ENCODE results near the gene CYP4F12. TPM values are rescaled to one million over a fixed set of nuclear protein-coding genes. Genes with fewer than 3 reads are reported as not detected.

Gene CYP4F12
- total RNA-seq, 1 experiment from 2014 or later, result not detected

DNA sequence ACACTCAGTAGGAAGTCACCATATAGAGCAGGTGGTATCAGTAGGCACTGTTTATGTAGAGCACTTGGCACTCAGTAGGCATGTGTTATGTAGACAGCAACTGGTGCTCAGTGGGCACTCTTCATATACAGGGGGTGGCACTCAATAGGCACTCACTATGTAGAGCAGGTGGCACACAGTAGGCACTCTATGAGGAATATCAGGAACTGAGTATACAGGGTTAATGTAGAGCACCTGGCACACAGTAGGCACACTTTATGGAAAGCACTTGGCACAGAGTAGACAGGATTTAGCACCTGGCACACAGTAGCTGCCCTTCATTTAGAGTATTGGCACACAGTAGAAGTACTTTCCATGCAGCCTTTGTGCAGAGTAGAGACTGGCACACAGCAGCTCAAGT is 33.3 kb upstream of the CYP4F12 start:
- H2BK120ac ChIP-seq (ENCODE audit: low read depth, low read length, poor library complexity, severe bottlenecking), result no peak overlapping the region
- H3K79me1 ChIP-seq (ENCODE audit: insufficient read depth, low read depth, low read length, poor library complexity, severe bottlenecking), result no peaks in the 10 kb centered on the region
- no peak overlapping the region for H3K4ac ChIP-seq (ENCODE audit: low read depth, low read length)
- peaks cover 3 to 35% (median 9%) of the 10 kb centered on the region in 3 experiments; a peak in 6 of 7 replicates for H3K36me3 Mint-ChIP-seq (ENCODE audit: insufficient read depth in 1 of 3, low read depth in 3 of 3)
- peaks cover 3% of the 10 kb centered on the region for H3K27me3 Mint-ChIP-seq (ENCODE audit: low read depth)
- no peak overlapping the region for H3K27ac Mint-ChIP-seq
- no peak overlapping the region for H3K23ac ChIP-seq (ENCODE audit: insufficient read length, low read depth, low read length)
- H4K91ac ChIP-seq (ENCODE audit: insufficient read length, low read depth, low read length), result no peak overlapping the region
- no peak overlapping the region for H3K4me3 Mint-ChIP-seq
- H2BK12ac ChIP-seq (ENCODE audit: insufficient read length, low read depth, low read length), result no peak overlapping the region
- no peak overlapping the region for H4K5ac ChIP-seq (ENCODE audit: insufficient read length, low read depth, low read length)
- H3K23me2 ChIP-seq (ENCODE audit: insufficient read length, low read depth, low read length, poor library complexity, severe bottlenecking), result no peaks in the 10 kb centered on the region
- no peaks in the 10 kb centered on the region for H3K79me2 ChIP-seq (ENCODE audit: insufficient read depth, low read length)
- H3K9me3 Mint-ChIP-seq, result peaks cover 89 to 94% of the 10 kb centered on the region in 2 experiments
- H3K9ac ChIP-seq (ENCODE audit: extremely low read depth, insufficient read length, low read length), result no peak overlapping the region
- H3K4me2 ChIP-seq (ENCODE audit: insufficient read depth, insufficient read length, low read length), result no peak overlapping the region
- H3K18ac ChIP-seq (ENCODE audit: insufficient read length, low read depth, low read length), result no peak overlapping the region
- H3K56ac ChIP-seq (ENCODE audit: insufficient read length, low read depth, low read length), result no peak overlapping the region
- no peak overlapping the region for H3T11ph ChIP-seq (ENCODE audit: low read length)
- H2BK15ac ChIP-seq (ENCODE audit: low read depth, low read length), result no peak overlapping the region
- no peaks in the 10 kb centered on the region for H3K4me1 Mint-ChIP-seq
- H2AK5ac ChIP-seq (ENCODE audit: insufficient read length, low read length), result no peak overlapping the region
- peaks cover 92% of the 10 kb centered on the region for H3K9me3 ChIP-seq (ENCODE audit: control insufficient read depth, low read depth, low read length)
- no peaks in the 10 kb centered on the region for H3K27me3 ChIP-seq (ENCODE audit: insufficient read depth, low read length)
- no peaks in the 10 kb centered on the region for H3K4me1 ChIP-seq (ENCODE audit: insufficient read depth, low read length)
- H2BK5ac ChIP-seq (ENCODE audit: insufficient read length, low read length), result no peak overlapping the region
- no peaks in the 10 kb centered on the region for H4K20me1 ChIP-seq (ENCODE audit: control insufficient read depth, insufficient read depth, insufficient read length)
- no peak overlapping the region for H4K8ac ChIP-seq (replicated peaks; ENCODE audit: insufficient read length, low read depth, low read length)
- H3K27ac ChIP-seq (ENCODE audit: insufficient read length, low read depth, low read length), result no peak overlapping the region
- no peak overlapping the region for H2AFZ ChIP-seq (ENCODE audit: low read length)
- DNase-seq, result no peak
- TF ChIP-seq, protein P1, sequence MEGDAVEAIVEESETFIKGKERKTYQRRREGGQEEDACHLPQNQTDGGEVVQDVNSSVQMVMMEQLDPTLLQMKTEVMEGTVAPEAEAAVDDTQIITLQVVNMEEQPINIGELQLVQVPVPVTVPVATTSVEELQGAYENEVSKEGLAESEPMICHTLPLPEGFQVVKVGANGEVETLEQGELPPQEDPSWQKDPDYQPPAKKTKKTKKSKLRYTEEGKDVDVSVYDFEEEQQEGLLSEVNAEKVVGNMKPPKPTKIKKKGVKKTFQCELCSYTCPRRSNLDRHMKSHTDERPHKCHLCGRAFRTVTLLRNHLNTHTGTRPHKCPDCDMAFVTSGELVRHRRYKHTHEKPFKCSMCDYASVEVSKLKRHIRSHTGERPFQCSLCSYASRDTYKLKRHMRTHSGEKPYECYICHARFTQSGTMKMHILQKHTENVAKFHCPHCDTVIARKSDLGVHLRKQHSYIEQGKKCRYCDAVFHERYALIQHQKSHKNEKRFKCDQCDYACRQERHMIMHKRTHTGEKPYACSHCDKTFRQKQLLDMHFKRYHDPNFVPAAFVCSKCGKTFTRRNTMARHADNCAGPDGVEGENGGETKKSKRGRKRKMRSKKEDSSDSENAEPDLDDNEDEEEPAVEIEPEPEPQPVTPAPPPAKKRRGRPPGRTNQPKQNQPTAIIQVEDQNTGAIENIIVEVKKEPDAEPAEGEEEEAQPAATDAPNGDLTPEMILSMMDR (conservative IDR thresholded peaks at IDR 0.05), result no peak
- no peak overlapping the region for H3K14ac ChIP-seq (ENCODE audit: insufficient read depth, low read length)
- H2BK20ac ChIP-seq (ENCODE audit: low read depth, low read length, poor library complexity, severe bottlenecking), result no peak overlapping the region

Measured in H9 (cell line).